Endothelial cell (in vitro differentiated cells): ENCODE measurements around the gene ATXN1. TPM values are rescaled to one million over a fixed set of nuclear protein-coding genes. Genes with fewer than 3 reads are reported as not detected.

Experiments
- DNase-seq: peaks from one replicate; pipeline ENCODE4 v3.0.0; 2021; ENCODE audit warnings: low spot score
- H3K27ac Mint-ChIP-seq: one replicate; pipeline ENCODE4 v1.8.0; 2021; ENCODE audit warnings: mixed read lengths, inconsistent platforms; ENCODE audit not compliant: unreplicated experiment
- H3K27me3 Mint-ChIP-seq: one replicate; pipeline ENCODE4 v1.8.0; 2021; ENCODE audit warnings: mild to moderate bottlenecking, moderate library complexity, mixed read lengths, inconsistent platforms; ENCODE audit not compliant: unreplicated experiment
- H3K36me3 Mint-ChIP-seq: one replicate; pipeline ENCODE4 v1.8.0; 2021; ENCODE audit warnings: mild to moderate bottlenecking, low read depth, mixed read lengths, inconsistent platforms; ENCODE audit not compliant: unreplicated experiment
- H3K4me1 Mint-ChIP-seq: one replicate; pipeline ENCODE4 v1.8.0; 2021; ENCODE audit warnings: mild to moderate bottlenecking, mixed read lengths, inconsistent platforms; ENCODE audit not compliant: unreplicated experiment
- H3K4me3 Mint-ChIP-seq: one replicate; pipeline ENCODE4 v1.8.0; 2021; ENCODE audit warnings: mild to moderate bottlenecking, mixed read lengths, inconsistent platforms; ENCODE audit not compliant: unreplicated experiment
- H3K9me3 Mint-ChIP-seq: one replicate; pipeline ENCODE4 v1.8.0; 2021; ENCODE audit warnings: mixed read lengths, inconsistent platforms; ENCODE audit not compliant: unreplicated experiment
- total RNA-seq: library from RNA; stranded (reverse); fragmentation: NEBNext Ultra II Directional; extraction: Animal tissue kit (Norgen Biotek cat#: 25700); gene quantifications from one replicate; pipeline ENCODE4 v1.2.1, GENCODE V29; 2021; ENCODE audit not compliant: unreplicated experiment
- TF ChIP-seq, protein P1 (sequence below): fragments of 200-600 bp; sonication (generic); IDR thresholded peaks from one replicate; pipeline ENCODE4 v1.5.0; 2021; ENCODE audit warnings: antibody characterized with exemption; ENCODE audit not compliant: unreplicated experiment

ATXN1 gene
- total RNA-seq, 1 donor from 2014 or later: 18.7 TPM

- H3K4me3 Mint-ChIP-seq: no peak overlapping the region
- H3K9me3 Mint-ChIP-seq: no peaks in the 10 kb centered on the region
- TF ChIP-seq, protein P1, sequence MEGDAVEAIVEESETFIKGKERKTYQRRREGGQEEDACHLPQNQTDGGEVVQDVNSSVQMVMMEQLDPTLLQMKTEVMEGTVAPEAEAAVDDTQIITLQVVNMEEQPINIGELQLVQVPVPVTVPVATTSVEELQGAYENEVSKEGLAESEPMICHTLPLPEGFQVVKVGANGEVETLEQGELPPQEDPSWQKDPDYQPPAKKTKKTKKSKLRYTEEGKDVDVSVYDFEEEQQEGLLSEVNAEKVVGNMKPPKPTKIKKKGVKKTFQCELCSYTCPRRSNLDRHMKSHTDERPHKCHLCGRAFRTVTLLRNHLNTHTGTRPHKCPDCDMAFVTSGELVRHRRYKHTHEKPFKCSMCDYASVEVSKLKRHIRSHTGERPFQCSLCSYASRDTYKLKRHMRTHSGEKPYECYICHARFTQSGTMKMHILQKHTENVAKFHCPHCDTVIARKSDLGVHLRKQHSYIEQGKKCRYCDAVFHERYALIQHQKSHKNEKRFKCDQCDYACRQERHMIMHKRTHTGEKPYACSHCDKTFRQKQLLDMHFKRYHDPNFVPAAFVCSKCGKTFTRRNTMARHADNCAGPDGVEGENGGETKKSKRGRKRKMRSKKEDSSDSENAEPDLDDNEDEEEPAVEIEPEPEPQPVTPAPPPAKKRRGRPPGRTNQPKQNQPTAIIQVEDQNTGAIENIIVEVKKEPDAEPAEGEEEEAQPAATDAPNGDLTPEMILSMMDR: no peak
- peaks cover 9% of the 10 kb centered on the region for H3K4me1 Mint-ChIP-seq
- DNase-seq: no peak
- no peaks in the 10 kb centered on the region for H3K36me3 Mint-ChIP-seq
- H3K27me3 Mint-ChIP-seq: peaks cover 4% of the 10 kb centered on the region
- no peak overlapping the region for H3K27ac Mint-ChIP-seq
Measured at GRCh38 chr6:16253399-16254144, 507.7 kb downstream of the ATXN1 start.

DNA sequence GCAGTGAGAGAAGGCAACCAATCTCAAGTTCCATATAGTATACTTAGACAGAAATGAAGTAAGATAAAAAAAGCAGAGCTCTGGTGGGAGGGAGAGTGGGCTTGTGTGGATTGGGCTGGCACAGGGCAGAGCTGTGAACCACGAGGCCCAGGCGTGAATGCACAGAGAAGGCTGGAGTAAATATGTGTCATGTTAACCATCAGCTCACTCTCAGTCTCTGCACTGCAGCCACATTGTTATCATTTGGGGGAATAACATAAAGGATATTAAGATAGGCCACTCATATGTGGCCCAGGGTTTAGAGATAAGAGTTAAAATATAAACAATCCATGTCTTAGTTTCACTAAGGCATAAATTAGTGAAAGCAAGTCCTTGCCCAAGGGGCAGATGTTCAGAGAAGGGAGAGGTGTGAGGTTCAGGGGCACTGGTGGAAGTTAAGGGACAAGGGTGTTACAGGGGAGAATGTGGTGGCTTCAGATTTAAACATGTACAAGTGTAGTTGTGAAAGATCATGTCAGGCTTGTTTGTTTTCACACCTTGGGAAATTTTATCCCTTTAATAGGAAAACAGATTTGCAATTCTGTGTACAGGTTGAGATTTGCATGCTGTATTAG is 508.5 kb downstream of the ATXN1 start:
- H3K27ac Mint-ChIP-seq: no peak overlapping the region
- no peaks in the 10 kb centered on the region for H3K9me3 Mint-ChIP-seq
- no peak for DNase-seq
- H3K4me3 Mint-ChIP-seq: no peak overlapping the region
- H3K27me3 Mint-ChIP-seq: no peaks in the 10 kb centered on the region
- TF ChIP-seq, protein P1: no peak
- H3K4me1 Mint-ChIP-seq: peaks cover under 1% of the 10 kb centered on the region
- no peaks in the 10 kb centered on the region for H3K36me3 Mint-ChIP-seq

DNA sequence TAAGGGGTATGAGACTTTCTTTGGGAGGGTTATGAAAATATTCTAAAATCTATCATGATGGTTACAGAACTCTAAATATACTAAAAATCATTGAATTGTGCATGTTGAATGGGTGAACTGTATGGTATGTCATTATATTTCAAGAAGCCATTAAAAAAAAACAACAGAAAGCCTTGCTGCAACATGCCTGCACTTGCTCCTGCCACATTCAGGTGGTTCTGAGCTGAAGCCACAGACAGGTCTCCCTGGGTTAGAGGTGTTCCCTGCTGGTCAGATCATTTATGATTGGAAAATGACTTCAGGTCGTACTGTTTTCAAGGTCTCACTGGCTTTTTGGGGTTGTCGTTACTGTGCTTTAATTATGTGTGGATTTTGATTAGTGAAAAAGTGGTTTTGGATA is 509.6 kb downstream of the ATXN1 start:
- TF ChIP-seq, protein P1: no peak
- Mint-ChIP-seq H3K27ac (no peak overlapping the region), H3K4me3 (no peak overlapping the region), H3K4me1 (no peaks in the 10 kb centered on the region), H3K36me3 (no peaks in the 10 kb centered on the region), H3K9me3 (no peaks in the 10 kb centered on the region), H3K27me3 (no peaks in the 10 kb centered on the region)
- DNase-seq: no peak

GRCh38 chr6:16249971-16250370 is 511.3 kb downstream of the ATXN1 start:
- Mint-ChIP-seq H3K27ac (no peak overlapping the region), H3K9me3 (no peaks in the 10 kb centered on the region)

More at GRCh38 chr6:16249971-16250370, 511.3 kb downstream of the ATXN1 start:
- Mint-ChIP-seq H3K27me3 (no peaks in the 10 kb centered on the region), H3K4me3 (no peak overlapping the region), H3K36me3 (no peaks in the 10 kb centered on the region), H3K4me1 (no peaks in the 10 kb centered on the region)
- DNase-seq: no peak
- TF ChIP-seq, protein P1: no peak
